ENCODE measurements around the gene PRDM10. TPM values are rescaled to one million over a fixed set of nuclear protein-coding genes. Genes with fewer than 3 reads are reported as not detected.
"Not testable (repeated sequence)": the region's sequence is repeated elsewhere in the genome, so short reads cannot be mapped to it uniquely, and the experiment has no call there.

The PRDM10 gene
- total RNA-seq, 2 experiments from 2014 or later: 13.9 to 15.2 TPM

DNA sequence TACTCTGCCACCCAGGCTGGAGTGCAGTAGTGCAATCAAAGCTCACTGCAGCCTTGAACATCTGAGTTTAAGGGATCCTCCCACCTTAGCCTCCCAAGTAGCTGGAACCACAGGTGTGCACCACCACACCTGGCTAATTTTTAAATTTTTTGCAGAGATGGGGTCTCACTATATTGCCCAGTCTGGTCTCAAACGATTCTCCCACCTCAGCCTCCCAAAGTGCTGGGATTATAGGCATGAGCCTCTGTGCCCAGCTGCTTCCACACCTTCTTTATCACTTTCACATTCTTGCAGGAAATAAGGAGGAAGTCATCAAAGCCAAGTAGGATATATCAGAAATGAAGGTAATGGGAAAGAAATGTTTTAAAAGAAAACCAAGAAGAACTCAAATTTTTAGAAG is 47.9 kb downstream of the PRDM10 start:
- POLR2A ChIA-PET, CTCF ChIA-PET: not testable (repeated sequence)

DNA sequence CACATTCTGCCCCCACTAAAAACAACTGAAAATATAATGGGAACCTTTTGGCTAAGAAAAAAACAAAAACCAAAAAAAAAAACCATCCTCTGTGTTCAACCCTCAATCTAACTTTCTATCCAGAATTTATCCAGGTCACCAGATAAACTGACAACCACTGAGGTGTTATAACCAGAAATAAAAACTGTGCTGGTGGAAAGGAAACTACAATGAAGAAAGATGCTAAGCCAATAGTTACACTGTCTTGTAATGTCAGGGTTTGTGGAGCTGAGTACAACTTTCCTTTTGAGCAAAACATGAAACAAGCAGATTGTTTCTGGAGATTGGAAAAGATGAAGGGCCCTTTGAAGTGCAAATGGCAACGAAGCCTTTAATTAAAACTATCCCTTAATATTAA is 50.8 kb downstream of the PRDM10 start:
- POLR2A ChIA-PET: no interaction called here

DNA sequence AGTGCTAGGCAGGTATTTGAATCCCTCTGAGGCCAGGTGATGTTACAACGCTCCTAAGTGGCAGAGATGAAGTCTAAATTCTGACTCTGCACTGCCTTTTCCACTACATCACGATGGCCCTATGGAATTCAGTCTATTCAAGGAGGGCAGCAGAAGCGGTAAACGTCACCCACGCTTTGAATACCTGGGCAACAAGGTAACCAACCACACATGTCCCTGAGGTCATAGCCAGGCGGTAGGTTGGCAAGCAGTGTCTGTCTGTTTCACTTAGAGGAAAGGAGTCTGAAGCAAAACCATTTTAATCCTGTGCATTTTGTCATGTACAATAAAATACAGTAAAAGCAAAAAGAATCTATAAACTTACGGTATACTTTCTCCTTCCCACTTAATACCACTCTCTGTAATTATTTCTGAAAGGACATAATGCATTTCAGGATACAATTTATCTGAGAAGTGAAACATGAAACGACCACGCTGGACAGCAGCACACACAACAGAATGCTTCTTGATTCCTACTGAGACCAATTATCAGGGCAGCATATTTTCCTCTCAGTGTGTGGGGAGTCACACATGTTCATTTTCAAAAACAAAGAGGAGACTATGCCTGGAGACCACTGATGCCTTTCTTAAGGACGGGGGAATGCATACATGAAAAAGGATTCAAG is 51.3 kb downstream of the PRDM10 start:
- POLR2A ChIA-PET: no interaction called here
- CTCF ChIA-PET: no interaction called here

More for the DNA sequence above, 50.8 kb downstream of the PRDM10 start:
- CTCF ChIA-PET: no interaction called here

DNA sequence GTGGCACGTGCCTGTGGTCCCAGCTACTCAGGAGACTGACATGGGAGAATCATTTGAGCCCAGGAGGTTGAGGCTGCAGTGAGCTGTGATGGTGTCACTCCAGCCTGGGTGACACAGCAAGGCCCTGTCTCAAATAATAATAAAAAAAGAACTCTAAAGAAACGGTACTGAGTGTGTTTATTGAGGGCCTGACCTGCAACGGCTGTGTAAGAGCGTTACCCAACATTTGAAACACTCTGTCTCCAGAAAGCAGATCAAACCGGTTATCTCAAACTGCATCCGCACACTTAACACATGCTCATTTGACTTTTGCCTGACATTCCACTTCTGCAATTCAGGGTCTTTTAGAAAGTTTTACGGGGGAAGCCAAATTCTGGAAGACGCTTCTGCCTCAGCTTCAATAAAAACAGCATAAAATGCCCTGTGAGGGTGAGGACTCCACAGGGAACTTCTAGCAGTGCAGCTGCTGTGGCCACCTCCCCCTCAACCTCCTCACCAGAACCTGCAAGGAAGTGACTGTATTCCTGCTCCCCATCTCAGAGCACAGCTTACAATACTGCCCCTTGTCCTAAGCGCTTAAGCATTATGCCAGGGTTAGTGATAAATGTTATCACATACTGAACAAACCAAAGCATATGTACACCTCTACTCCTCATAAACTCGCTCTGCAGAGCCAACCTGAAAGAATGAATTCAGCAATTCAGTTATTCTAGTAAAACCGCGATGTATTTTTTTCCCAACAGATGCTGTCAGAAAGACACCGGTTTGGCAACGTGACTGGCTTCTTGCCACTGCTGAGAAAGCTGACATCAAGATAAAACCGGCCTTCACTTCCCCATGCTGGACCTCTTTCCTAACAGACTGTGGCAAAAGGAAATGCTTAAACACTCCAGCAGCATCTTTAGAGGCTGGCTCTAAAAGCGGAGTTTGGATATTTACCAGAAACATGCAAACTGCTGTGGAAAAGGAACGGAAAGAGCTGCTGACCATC is 52.2 kb downstream of the PRDM10 start:
- ChIA-PET CTCF (no interaction called here), POLR2A (no interaction called here)

DNA sequence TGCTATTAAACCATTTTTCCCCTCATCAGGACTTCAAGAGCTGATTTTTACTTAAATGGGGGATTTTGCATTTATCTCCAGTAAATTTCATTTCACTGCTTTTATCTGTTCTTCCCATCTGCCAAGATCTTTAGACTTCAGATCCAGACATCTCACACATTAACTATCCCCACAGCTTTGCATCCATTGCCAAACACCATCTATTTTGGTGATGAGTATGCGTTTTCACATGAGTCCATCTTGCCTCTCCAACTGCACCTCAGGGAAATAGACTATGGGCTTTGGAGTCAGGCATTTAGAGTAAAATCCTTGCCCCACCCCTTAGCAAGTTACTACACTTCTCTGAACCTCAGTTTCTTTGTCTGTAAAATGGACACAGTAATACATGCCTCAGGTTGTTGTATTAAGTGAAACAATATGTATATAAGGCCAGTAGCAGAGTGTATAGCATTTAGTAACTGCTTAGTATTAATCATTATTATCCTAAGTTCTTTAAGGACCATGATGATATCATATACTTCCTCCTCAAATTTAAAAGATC is 53.6 kb downstream of the PRDM10 start:
- CTCF ChIA-PET: no interaction called here
- POLR2A ChIA-PET: no interaction called here

DNA sequence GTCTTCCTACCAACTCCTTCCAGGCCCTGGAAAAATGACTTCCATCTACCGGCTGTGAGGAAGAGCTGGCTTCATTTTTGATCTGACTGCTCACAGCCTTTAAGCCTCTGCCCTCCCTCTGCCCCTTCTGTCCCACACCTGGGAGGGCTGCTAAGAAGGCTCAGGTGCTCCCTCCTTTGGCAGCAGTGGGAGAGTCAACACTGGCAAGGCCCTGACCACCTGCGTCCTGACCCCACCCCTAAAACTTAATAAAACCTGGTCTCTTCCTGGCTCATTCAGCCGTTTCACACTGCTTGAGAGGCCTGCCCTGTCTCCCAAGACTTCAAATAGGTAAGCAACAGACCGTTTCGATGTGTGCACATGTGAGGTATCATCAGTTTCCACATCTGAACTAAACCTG is 55.2 kb downstream of the PRDM10 start:
- ChIA-PET CTCF (no interaction called here), POLR2A (no interaction called here)

DNA sequence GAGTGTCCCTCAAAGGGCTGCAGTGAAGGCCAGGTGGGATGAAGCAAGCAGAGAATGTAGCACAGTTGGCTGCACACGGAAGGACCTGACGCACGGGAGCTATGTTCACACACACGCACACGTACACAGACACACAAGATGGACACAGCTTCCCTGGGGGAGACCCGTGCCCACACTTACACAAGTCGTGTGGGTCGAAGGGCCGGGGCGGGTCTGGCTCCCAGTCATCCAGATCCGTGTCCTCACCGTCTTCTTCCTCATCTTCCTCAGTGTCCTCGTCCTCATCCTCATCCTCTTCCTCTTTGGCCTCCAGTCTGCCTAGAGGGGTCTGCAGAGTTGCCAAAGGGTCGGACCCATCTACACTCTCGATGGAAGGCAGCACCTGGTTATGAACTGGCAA is 55.7 kb downstream of the PRDM10 start:
- POLR2A ChIA-PET: no interaction called here
- CTCF ChIA-PET: no interaction called here

DNA sequence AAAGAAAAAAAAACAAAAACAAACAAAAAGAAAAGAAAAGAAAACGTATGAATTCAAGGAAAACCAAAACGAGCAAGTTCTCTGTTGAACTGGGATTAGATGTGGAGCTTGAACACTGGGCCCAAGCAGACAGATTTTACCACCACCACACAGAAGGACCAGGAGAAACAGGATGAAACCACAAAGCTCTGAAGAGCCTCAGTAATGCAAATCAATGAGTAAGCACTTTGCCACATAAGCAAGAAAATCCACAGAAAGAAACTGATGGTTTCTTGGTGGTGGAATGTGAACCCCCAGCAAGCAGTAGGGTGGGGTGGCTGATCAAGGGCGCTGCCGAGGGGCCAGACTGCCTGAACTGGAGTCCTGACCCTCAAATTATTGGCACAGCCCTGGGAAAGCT is 56.4 kb downstream of the PRDM10 start:
- CTCF ChIA-PET: no interaction called here
- POLR2A ChIA-PET: no interaction called here

DNA sequence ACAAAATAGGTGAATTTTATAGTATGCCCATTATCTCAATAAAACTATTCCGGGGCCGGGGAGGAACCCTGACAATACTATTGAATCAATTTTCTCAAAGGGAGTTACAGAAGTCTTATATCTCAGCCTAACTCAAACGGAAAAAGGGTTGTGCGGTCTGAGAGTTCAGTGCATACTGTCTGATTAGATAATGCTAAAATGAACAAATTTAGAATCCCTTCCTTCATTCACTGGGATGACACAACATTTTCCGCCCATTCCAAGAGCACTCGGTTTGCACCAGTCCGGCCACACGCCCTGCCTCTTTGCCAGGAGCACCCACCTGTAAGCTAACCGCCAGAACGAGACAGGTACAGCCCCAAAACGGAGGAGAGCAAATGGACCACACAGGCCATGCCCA is 57.3 kb downstream of the PRDM10 start:
- CTCF ChIA-PET: no interaction called here
- POLR2A ChIA-PET: no interaction called here

DNA sequence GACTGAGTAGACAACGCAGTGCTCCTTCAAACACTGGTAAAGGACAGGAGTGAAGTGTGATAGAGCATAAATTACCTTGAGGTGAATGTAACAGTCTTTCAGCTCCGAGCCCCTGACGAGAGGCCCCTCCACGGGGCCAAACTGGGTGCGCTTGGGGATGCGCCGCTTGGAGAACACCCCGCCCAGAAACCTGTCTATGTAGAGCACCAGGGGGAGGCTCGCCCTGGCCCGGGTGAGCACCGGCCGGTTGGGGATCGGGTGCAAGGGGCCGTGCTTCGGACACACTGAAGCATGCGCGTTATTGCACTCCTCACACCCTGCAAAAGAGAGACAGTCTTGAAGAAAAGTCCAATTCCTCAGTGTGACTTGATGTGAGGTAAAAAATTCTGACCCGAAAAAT is 57.9 kb downstream of the PRDM10 start:
- CTCF ChIA-PET: no interaction called here

DNA sequence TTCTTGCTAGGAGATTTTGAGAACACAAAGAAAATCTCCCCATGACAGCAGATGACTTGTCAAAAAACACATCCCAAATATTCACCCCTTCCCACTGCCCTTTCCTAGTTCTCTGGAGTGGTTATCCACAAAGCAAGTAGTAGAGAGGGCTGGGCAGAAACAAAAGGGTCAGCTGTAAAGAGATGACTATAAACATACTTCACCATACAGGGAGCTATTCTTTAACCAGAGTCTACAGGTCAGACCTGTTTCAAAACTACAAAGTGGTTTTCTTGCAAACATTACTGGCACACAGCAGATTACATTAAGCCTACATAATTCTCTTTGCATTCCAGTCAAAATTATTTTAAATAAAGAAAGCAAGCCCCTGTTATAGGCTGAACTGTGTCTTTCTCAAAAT is 59.6 kb downstream of the PRDM10 start:
- CTCF ChIA-PET: interaction anchor here (0.6 kb wide), 1 partner anchor 96 kb away, joined by 3 read pairs; no protein-coding TSS in a partner anchor
- POLR2A ChIA-PET: no interaction called here

More for the DNA sequence above, 57.9 kb downstream of the PRDM10 start:
- POLR2A ChIA-PET: no interaction called here

DNA sequence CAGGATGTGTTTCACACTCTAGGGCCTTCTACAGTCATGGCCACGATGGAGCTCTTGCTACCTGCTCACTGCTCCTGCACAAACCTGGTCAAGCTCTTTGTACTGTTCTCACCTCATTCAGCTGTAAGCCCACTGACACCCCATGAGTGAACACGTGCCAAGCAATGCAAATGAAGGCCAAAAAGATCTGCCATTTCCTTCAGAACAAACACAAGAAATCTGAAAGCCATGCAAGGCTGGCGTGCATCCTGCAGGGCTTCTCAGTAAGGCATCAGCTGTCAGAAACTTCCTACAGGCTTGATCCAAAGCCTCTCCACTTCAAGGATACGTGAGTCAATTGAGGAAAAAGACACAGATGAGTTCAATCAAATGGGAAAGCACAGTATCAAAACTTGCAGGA is 63.1 kb downstream of the PRDM10 start:
- ChIA-PET CTCF (no interaction called here), POLR2A (no interaction called here)

DNA sequence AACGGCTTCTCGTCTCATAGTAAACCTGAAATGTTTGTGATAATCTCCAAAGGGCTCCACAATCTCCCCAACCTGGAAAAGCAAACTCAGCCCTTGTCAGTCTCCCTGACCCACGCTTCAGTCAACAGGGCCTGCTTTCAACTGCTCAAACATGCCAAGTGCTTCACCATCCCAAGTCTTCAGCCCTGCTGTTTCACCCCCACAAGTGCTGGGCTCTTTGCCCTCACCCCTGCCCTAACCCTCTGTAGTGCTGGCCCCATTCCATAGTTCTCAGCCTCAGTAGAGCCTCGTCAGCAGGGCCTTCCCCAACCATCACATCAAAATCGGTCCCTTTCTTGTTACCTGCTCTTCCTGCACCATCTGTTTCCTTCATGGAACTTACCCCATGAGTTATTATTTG is 63.9 kb downstream of the PRDM10 start:
- POLR2A ChIA-PET: no interaction called here
- CTCF ChIA-PET: no interaction called here

DNA sequence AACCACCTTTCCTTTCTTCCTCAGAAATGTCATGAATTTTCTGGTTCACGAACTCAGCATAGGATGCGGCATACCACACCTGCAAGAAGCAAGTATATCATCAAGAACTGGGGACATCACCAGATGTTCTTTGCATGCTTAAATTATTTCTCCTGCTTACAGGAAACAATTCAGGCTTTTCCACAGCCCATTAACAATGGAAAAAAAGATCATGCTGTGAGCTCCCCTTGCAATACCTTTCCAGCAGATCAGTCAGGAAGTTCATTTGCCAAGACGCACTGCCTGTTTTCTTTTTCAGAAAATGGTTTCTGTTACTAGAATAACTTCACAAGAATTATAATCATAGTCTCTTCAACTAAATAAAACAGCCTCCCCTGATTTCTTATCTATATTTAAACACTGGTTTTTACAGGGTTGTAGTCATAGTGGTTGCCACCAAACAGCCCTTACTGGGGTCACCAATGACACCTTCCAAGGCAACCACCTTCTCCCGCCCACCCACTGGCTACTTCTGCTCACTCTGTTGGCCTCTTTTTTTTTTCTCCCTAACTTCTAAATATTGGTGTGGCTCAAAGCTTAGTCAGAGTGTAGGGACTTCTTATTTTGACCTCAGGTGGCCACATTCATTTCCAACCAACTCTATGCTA is 64.9 kb downstream of the PRDM10 start:
- CTCF ChIA-PET: no interaction called here
- POLR2A ChIA-PET: no interaction called here

DNA sequence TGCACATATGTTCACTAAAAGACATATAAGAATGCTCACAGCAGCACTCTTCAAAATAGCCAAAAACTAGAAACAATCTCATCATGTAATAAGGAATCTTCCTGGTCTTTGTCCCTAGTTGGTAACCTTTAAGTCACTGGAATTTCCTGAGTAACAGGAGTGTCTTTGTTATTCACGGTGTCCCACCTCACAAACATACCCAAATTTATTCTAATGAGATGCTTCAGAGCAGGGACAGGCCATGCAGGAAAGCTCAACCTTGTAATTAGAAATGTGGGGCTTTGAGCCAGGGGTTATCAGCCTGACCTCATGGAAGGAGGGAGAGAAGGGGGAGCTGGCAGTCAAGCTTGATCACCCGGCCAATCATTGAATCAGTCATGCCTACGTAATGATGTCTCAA is 66.9 kb downstream of the PRDM10 start:
- POLR2A ChIA-PET: no interaction called here
- CTCF ChIA-PET: interaction anchor here (0.5 kb wide), 1 partner anchor 73 kb away, joined by 3 read pairs; no protein-coding TSS in a partner anchor

DNA sequence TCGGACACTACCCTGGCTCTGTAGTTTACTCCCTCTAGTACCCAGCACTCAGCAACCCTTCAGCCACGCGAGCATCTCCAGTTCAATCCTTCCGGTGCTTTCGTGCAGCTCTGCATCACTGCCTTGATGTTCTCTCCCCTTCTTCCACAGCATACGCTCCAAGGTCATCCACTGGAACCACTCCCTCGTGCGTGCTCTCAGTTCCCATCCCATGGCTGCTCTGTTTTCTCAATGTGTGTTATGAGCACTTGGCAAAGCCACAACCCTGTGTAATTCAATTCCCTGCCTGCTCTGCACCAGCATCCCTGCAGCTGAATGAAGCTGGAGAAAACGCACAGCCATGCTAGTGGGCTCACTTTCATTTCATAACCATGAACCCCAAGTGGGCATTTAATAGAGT is 68.7 kb downstream of the PRDM10 start:
- POLR2A ChIA-PET: no interaction called here
- CTCF ChIA-PET: interaction anchor here (1.8 kb wide), 1 partner anchor 10 kb away, joined by 5 read pairs; no protein-coding TSS in a partner anchor

DNA sequence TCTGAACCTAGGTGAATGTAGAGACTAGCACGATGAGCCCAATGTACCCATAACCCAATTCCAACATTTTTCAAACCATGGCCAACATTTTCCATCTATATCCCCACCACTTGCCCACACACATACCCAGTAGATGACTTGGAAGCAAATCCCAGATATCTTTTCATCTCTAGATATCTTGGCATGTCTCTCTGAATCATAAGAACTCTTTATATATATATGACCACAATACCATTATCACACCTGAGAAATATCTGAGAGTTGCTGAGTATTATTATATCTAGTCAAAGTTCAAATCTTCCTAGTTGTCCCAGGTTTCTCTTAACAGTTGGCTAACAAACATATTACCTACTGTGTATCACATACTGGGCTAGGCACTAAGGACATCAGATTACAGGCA is 69.4 kb downstream of the PRDM10 start:
- ChIA-PET POLR2A (no interaction called here), CTCF (interaction anchor here (1.8 kb wide), 1 partner anchor 10 kb away, joined by 5 read pairs; no protein-coding TSS in a partner anchor)

DNA sequence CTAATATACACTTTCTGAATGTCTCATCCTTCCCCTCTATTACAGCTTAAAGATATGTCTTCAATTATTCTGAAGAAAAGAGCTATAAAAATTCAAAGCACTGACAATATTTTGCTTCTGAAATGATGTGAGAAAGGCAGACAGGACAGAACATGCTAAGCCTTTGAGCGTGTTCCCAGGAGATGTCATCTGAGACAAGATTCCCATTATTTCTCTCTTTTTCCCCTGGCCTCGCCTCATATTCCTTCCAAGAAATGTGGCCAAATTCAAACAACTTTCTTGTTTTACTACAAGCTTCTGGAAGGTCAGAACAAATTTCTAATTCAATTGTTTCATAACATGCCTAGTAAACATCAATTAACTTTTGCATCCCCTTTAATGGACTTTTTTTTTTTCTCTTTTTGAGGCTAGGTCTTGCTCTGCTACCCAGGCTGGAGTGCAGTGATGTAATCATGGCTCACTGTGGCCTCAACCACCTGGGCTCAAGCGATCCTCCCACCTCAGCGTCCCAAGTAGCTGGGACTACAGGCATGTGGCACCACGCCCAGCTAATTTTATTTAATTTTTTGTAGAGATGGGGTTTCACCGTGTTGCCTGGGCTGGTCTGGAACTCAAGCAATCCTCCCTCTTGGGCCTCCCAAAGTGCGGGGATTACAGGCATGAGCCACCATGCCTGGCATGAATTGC is 70.1 kb downstream of the PRDM10 start:
- ChIA-PET POLR2A (no interaction called here), CTCF (interaction anchor here (1.8 kb wide), 1 partner anchor 9 kb away, joined by 5 read pairs; no protein-coding TSS in a partner anchor)

DNA sequence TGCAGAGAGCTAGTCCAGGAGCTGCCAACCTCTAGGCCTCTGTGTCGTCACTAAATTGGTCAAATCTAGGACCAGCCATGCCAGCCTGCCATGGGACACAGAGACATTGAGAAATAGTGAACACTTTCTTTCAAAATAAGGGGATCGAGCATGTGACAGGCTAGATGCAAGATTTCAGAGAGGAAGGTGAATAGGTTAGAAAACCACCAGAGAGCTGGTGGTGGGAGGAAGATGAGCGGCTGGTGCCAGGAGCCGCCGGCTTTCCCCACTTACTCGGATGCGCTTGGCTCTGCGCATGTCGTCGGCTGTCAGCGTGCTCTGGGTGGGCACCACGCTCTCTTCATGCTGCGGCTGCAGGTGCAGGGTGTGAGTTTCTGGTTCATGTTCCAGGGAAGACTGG is 71.9 kb downstream of the PRDM10 start:
- ChIA-PET CTCF (no interaction called here), POLR2A (no interaction called here)

DNA sequence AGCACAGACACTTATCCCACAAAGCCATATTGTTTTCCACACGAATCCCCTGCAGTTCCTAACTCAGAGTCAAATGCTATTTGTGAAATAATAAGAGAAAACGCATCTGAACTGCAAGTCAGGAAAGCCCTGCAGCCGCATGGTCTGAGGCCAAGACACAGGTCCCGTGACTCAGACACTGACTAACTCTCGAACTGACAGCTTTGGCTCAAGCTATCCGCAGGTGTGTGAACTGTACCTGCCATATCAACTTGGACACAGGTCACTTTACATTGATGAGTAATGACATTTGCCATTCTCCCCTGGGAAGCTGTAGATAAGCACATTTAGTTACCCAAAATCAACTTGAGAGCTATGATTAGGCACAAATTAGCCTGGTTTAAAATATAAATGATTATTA is 72.3 kb downstream of the PRDM10 start:
- CTCF ChIA-PET: interaction anchor here (0.6 to 0.8 kb wide), 2 partner anchors 380 to 499 kb away, joined by 3 read pairs; partner anchors contain the start of gene ADAMTS8
- POLR2A ChIA-PET: no interaction called here

All from activated CD8-positive, alpha-beta memory T cell treated with anti-CD3 and anti-CD28 coated beads for 36 hours (primary cell).